H9 (cell line): ENCODE data around the gene CCDC154. TPM values are rescaled to one million over a fixed set of nuclear protein-coding genes. Genes with fewer than 3 reads are reported as not detected.

ENCODE experiments used
- DNase-seq: peaks from one replicate; pipeline ENCODE4 v3.0.0-alpha.2; 2017
- H2AFZ ChIP-seq: one replicate; pipeline ENCODE4 v1.6.1; 2013; ENCODE audit warnings: mild to moderate bottlenecking, low read length, control low read depth, moderate library complexity
- H2AK5ac ChIP-seq: 2 replicates; pipeline ENCODE4 v1.6.1; 2013; ENCODE audit warnings: low read length, control low read depth, mixed read lengths; ENCODE audit not compliant: insufficient read length
- H2BK120ac ChIP-seq: one replicate; pipeline ENCODE4 v1.6.1; 2013; ENCODE audit warnings: low read depth, mild to moderate bottlenecking, low read length, control low read depth, inconsistent platforms; ENCODE audit not compliant: poor library complexity, severe bottlenecking
- H2BK12ac ChIP-seq: 2 replicates; pipeline ENCODE4 v1.6.1; 2013; ENCODE audit warnings: low read length, control low read depth, mixed read lengths, low read depth; ENCODE audit not compliant: insufficient read length
- H2BK15ac ChIP-seq: 2 replicates; pipeline ENCODE4 v1.6.1; 2013; ENCODE audit warnings: low read depth, low read length, control low read depth
- H2BK20ac ChIP-seq: one replicate; pipeline ENCODE4 v1.6.1; 2013; ENCODE audit warnings: low read depth, mild to moderate bottlenecking, low read length, control low read depth, inconsistent platforms; ENCODE audit not compliant: poor library complexity, severe bottlenecking
- H2BK5ac ChIP-seq: 2 replicates; pipeline ENCODE4 v1.6.1; 2013; ENCODE audit warnings: low read length, control low read depth, mixed read lengths; ENCODE audit not compliant: insufficient read length
- H3K14ac ChIP-seq: 2 replicates; pipeline ENCODE4 v1.6.1; 2013; ENCODE audit warnings: low read length, control low read depth; ENCODE audit not compliant: insufficient read depth
- H3K18ac ChIP-seq: 2 replicates; pipeline ENCODE4 v1.6.1; 2013; ENCODE audit warnings: low read depth, mild to moderate bottlenecking, mixed read lengths, low read length, control low read depth; ENCODE audit not compliant: insufficient read length
- H3K23ac ChIP-seq: 2 replicates; pipeline ENCODE4 v1.6.1; 2013; ENCODE audit warnings: low read length, control low read depth, mixed read lengths, low read depth; ENCODE audit not compliant: insufficient read length
- H3K23me2 ChIP-seq: 2 replicates; pipeline ENCODE4 v1.6.1; 2013; ENCODE audit warnings: low read depth, mild to moderate bottlenecking, mixed read lengths, low read length, control low read depth; ENCODE audit not compliant: insufficient read length, poor library complexity, severe bottlenecking
- H3K27ac ChIP-seq: 2 replicates; pipeline ENCODE4 v1.5.1; 2013; ENCODE audit warnings: low read length, control low read depth, mixed read lengths, low read depth; ENCODE audit not compliant: insufficient read length
- H3K27me3 ChIP-seq: 2 replicates; pipeline ENCODE4 v1.6.1; 2013; ENCODE audit warnings: low read length, control low read depth, inconsistent platforms; ENCODE audit not compliant: insufficient read depth
- H3K4ac ChIP-seq: 2 replicates; pipeline ENCODE4 v1.6.1; 2013; ENCODE audit warnings: low read depth, mild to moderate bottlenecking, control low read depth, inconsistent platforms, low read length, moderate library complexity
- H3K4me1 ChIP-seq: 2 replicates; pipeline ENCODE4 v1.6.1; 2013; ENCODE audit warnings: low read length, control low read depth, inconsistent platforms; ENCODE audit not compliant: insufficient read depth
- H3K4me2 ChIP-seq: 2 replicates; pipeline ENCODE4 v1.6.1; 2013; ENCODE audit warnings: low read length, control low read depth, mixed read lengths; ENCODE audit not compliant: insufficient read length, insufficient read depth
- H3K56ac ChIP-seq: 2 replicates; pipeline ENCODE4 v1.6.1; 2013; ENCODE audit warnings: low read depth, mild to moderate bottlenecking, mixed read lengths, low read length, control low read depth; ENCODE audit not compliant: insufficient read length
- H3K79me1 ChIP-seq: 2 replicates; pipeline ENCODE4 v1.6.1; 2013; ENCODE audit warnings: low read depth, mild to moderate bottlenecking, moderate library complexity, low read length, control low read depth, inconsistent platforms; ENCODE audit not compliant: insufficient read depth, poor library complexity, severe bottlenecking
- H3K79me2 ChIP-seq: 2 replicates; pipeline ENCODE4 v1.6.1; 2013; ENCODE audit warnings: low read length, control low read depth, inconsistent platforms; ENCODE audit not compliant: insufficient read depth
- H3K9ac ChIP-seq: 2 replicates; pipeline ENCODE4 v1.6.1; 2013; ENCODE audit warnings: low read length, control low read depth, mixed read lengths; ENCODE audit not compliant: insufficient read length; ENCODE audit errors: extremely low read depth
- H3K9me3 ChIP-seq: one replicate; pipeline ENCODE4 v1.6.1; 2013; ENCODE audit warnings: low read depth, low read length, inconsistent platforms; ENCODE audit not compliant: control insufficient read depth
- H3T11ph ChIP-seq: one replicate; pipeline ENCODE4 v1.6.1; 2013; ENCODE audit warnings: mild to moderate bottlenecking, low read length, control low read depth, inconsistent platforms
- H4K20me1 ChIP-seq: one replicate; pipeline ENCODE4 v1.6.1; 2013; ENCODE audit not compliant: control insufficient read depth, insufficient read length, insufficient read depth
- H4K5ac ChIP-seq: 2 replicates; pipeline ENCODE4 v1.6.1; 2013; ENCODE audit warnings: low read depth, mild to moderate bottlenecking, mixed read lengths, low read length, control low read depth; ENCODE audit not compliant: insufficient read length
- H4K8ac ChIP-seq: replicated peaks from 2 replicates; pipeline ENCODE4 v1.6.1; 2013; ENCODE audit warnings: low read length, control low read depth, mixed read lengths, low read depth; ENCODE audit not compliant: insufficient read length
- H4K91ac ChIP-seq: 2 replicates; pipeline ENCODE4 v1.6.1; 2013; ENCODE audit warnings: low read depth, mild to moderate bottlenecking, moderate library complexity, mixed read lengths, low read length, control low read depth; ENCODE audit not compliant: insufficient read length
- H3K27ac Mint-ChIP-seq, 3 experiments: 2 replicates in 2 of 3; 3 replicates in 1 of 3; pipeline ENCODE4 v1.8.0; 2020 to 2021; ENCODE audit warnings: mixed read lengths in 3 of 3, mild to moderate bottlenecking in 1 of 3, moderate library complexity in 1 of 3
- H3K27me3 Mint-ChIP-seq: 2 replicates; pipeline ENCODE4 v1.8.0; 2021; ENCODE audit warnings: low read depth, mild to moderate bottlenecking, moderate library complexity, mixed read lengths
- H3K36me3 Mint-ChIP-seq, 3 experiments: 2 replicates in 2 of 3; 3 replicates in 1 of 3; pipeline ENCODE4 v1.8.0; 2020 to 2021; ENCODE audit warnings: low read depth in 3 of 3, mixed read lengths in 3 of 3; ENCODE audit not compliant: insufficient read depth in 1 of 3
- H3K4me1 Mint-ChIP-seq, 2 experiments: 2 replicates each; pipeline ENCODE4 v1.8.0; 2020; ENCODE audit warnings: mixed read lengths in 2 of 2
- H3K4me3 Mint-ChIP-seq, 2 experiments: 2 replicates in 1 of 2; 3 replicates in 1 of 2; pipeline ENCODE4 v1.8.0; 2020 to 2021; ENCODE audit warnings: mild to moderate bottlenecking in 2 of 2, mixed read lengths in 2 of 2, moderate library complexity in 1 of 2
- H3K9me3 Mint-ChIP-seq, 2 experiments: 2 replicates in 1 of 2; 3 replicates in 1 of 2; pipeline ENCODE4 v1.8.0; 2020; ENCODE audit warnings: mild to moderate bottlenecking in 2 of 2, mixed read lengths in 2 of 2, moderate library complexity in 1 of 2
- CTCF ChIP-seq: fragments of 200-600 bp; sonication (generic); conservative IDR thresholded peaks from 3 replicates; pipeline ENCODE4 v1.8.0; 2021; ENCODE audit warnings: antibody characterized with exemption, mild to moderate bottlenecking
- WGBS: extraction: QIAGEN DNeasy Blood & Tissue Kit; methylation state at CpG from one replicate; pipeline ENCODE4 v1.1.7; 2013; ENCODE audit warnings: missing lambda C conversion rate, low lambda C conversion rate, mixed read lengths; ENCODE audit not compliant: insufficient read length; ENCODE audit errors: extremely low coverage; 5-methylcytosine and 5-hydroxymethylcytosine counted together
- total RNA-seq: library from RNA; stranded (reverse); gene quantifications from 2 replicates; pipeline ENCODE4 v1.2.1, GENCODE V29; 2021

The CCDC154 gene
- total RNA-seq, 1 experiment from 2014 or later: 1.3 TPM

GRCh38 chr16:1416521-1416941, 27.8 kb downstream of the CCDC154 start:
- H4K8ac ChIP-seq: no peak overlapping the region
- DNase-seq: no peak
- H3K36me3 Mint-ChIP-seq: peaks cover 0 to 4% (median 3%) of the 10 kb centered on the region in 3 experiments; a peak in 4 of 7 replicates
- H3K9me3 ChIP-seq: no peaks in the 10 kb centered on the region
- peaks cover 15% of the 10 kb centered on the region for H3K23me2 ChIP-seq
- H4K20me1 ChIP-seq: no peaks in the 10 kb centered on the region
- H3K4ac ChIP-seq: no peak overlapping the region
- WGBS: no CpG with 5 or more reads among the region's 3 CpGs
- no peak overlapping the region for H2BK5ac ChIP-seq
- no peak overlapping the region for H4K5ac ChIP-seq
- H4K91ac ChIP-seq: no peak overlapping the region
- peaks cover 9% of the 10 kb centered on the region; the same call in 1 of the 2 replicates for H3K79me2 ChIP-seq
- H2AK5ac ChIP-seq: no peak overlapping the region
- H3K4me2 ChIP-seq: no peak overlapping the region
- H2BK15ac ChIP-seq: no peak overlapping the region
- no peak overlapping the region for H2BK120ac ChIP-seq
- no peaks in the 10 kb centered on the region for H3K27me3 Mint-ChIP-seq
- no peak overlapping the region for H3K14ac ChIP-seq
- no peak overlapping the region for H3K27ac ChIP-seq
- no peak overlapping the region for H3K18ac ChIP-seq
- H3K27ac Mint-ChIP-seq: peak overlapping the region in 2 of 3 experiments; percentile 63 to 81; a peak in 2 of 7 replicates
- H3K4me1 Mint-ChIP-seq: peaks cover 3 to 11% of the 10 kb centered on the region in 2 experiments; a peak in 2 of 4 replicates
- no peak overlapping the region for H3K23ac ChIP-seq
- no peaks in the 10 kb centered on the region for H3K4me1 ChIP-seq
- H2BK20ac ChIP-seq: no peak overlapping the region
- H3K9ac ChIP-seq: no peak overlapping the region
- no peak overlapping the region for H3K56ac ChIP-seq
- no peaks in the 10 kb centered on the region for H3K79me1 ChIP-seq
- no peak overlapping the region; a peak in 1 of 5 replicates for H3K4me3 Mint-ChIP-seq
- no peak overlapping the region for H2AFZ ChIP-seq
- peaks cover 2 to 3% of the 10 kb centered on the region in 2 experiments; a peak in 2 of 5 replicates for H3K9me3 Mint-ChIP-seq
- TF ChIP-seq CTCF: no peak
- H3T11ph ChIP-seq: no peak overlapping the region
- H3K27me3 ChIP-seq: no peaks in the 10 kb centered on the region
- peak overlapping the region; percentile 73 for H2BK12ac ChIP-seq
